ENCODE results near the gene FBXO31. TPM values are rescaled to one million over a fixed set of nuclear protein-coding genes. Genes with fewer than 3 reads are reported as not detected.

Gene FBXO31
- total and polyA plus RNA-seq, 2 donors (not counting 3 experiments of a cell fraction or from before 2014, with no cell fraction given) = 17.1 to 31.8 TPM

DNA sequence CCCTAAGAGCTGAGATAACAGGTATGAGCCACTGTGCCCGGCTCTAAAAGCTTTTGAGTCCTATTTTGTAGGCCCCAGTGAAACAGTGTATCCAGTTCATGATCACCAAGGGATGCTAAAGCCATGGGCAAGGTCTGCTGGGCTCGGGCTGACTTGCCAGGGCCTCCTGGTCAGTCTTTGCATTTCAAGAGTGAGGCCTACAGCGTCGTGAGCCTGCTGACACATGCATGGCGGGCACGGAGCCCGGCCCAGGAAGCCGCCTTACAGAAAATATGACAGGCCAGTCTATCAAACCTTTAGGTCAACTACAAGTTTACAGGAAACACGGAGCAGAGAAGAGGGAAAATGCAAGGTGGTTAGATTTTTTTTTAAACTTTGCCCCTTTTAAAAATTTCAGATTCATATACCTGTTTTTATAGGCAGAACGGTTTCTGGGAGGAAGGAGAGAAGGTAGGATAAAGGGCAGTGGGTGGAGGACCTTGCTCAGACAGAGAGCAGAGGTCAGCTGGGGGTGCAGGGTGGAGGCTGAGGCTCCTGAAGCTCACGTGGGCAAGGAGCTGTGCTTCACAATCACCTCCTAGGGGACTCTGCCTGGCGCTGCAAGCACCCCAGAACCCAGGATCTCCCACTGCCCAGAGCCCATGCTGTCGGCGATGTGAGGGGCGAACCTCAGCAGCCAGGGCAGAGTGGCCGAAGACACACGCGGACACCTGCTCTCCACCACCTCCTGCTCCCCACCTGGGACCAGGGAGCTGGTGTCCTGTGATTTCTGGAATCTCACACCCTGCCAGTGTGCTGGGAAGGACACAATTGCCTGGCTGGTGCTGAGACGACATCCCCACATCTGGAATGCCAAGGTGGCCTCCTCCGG is 87.7 kb downstream of the FBXO31 start:
- DNase-seq (ENCODE audit: low read depth, low spot score) = no peak
- Histone ChIP-seq H2AFZ (ENCODE audit: low read depth, low read length) (no peak overlapping the region), H4K20me1 (replicated peaks; ENCODE audit: control insufficient read depth, extremely low read depth, insufficient read depth, low read length) (no peaks in the 10 kb centered on the region), H3K9me1 (replicated peaks; ENCODE audit: control insufficient read depth, extremely low read depth, insufficient read depth, low read length) (no peaks in the 10 kb centered on the region), H3K9ac (replicated peaks; ENCODE audit: extremely low read depth, insufficient read depth, low read length) (no peak overlapping the region), H3K4me2 (ENCODE audit: insufficient read depth, low read length) (no peak overlapping the region), H3K79me2 (ENCODE audit: control insufficient read depth, insufficient read depth, low read length) (no peaks in the 10 kb centered on the region), H3K36me3 (ENCODE audit: control insufficient read depth in 2 of 2, extremely low read depth in 1 of 2, insufficient read depth in 2 of 2, low read length in 2 of 2) (no peaks in the 10 kb centered on the region), H3K4me1 (ENCODE audit: control insufficient read depth, extremely low read depth, insufficient read depth, low read length) (no peaks in the 10 kb centered on the region), H3K9me3 (replicated peaks; ENCODE audit: control insufficient read depth, insufficient read depth, low read length) (no peaks in the 10 kb centered on the region), H3K4me3 (replicated peaks in 1 of 3; ENCODE audit: insufficient read depth in 1 of 3, low read depth in 1 of 3, low read length in 3 of 3) (no peak overlapping the region), H3K27me3 (ENCODE audit: control insufficient read depth in 2 of 2, insufficient read depth in 2 of 2, low read length in 2 of 2) (no peaks in the 10 kb centered on the region), H3K27ac (ENCODE audit: insufficient read depth, low read depth, low read length) (no peak overlapping the region)
- ChIA-PET POLR2A (no interaction called here), CTCF (interaction anchor here (1.1 to 2.8 kb wide), 5 partner anchors 18 to 732 kb away, joined by 3 to 55 read pairs (median 6); no protein-coding TSS in a partner anchor)
- FAIRE-seq = no peak
- TF ChIP-seq MYC (IDR thresholded peaks at IDR 0.05; ENCODE audit: low read depth, low read length) = no peak
- TF ChIP-seq EZH2 (IDR thresholded peaks at IDR 0.05; ENCODE audit: borderline replicate concordance, low read depth, low read length, severe bottlenecking) = no peak
- TF ChIP-seq JUN (IDR thresholded peaks at IDR 0.05; ENCODE audit: borderline replicate concordance, insufficient read depth, insufficient read length, low read depth) = no peak
- no peak for TF ChIP-seq GATA2 (IDR thresholded peaks at IDR 0.05; ENCODE audit: insufficient read depth, insufficient read length, low read depth, low read length)
- TF ChIP-seq, protein P1, sequence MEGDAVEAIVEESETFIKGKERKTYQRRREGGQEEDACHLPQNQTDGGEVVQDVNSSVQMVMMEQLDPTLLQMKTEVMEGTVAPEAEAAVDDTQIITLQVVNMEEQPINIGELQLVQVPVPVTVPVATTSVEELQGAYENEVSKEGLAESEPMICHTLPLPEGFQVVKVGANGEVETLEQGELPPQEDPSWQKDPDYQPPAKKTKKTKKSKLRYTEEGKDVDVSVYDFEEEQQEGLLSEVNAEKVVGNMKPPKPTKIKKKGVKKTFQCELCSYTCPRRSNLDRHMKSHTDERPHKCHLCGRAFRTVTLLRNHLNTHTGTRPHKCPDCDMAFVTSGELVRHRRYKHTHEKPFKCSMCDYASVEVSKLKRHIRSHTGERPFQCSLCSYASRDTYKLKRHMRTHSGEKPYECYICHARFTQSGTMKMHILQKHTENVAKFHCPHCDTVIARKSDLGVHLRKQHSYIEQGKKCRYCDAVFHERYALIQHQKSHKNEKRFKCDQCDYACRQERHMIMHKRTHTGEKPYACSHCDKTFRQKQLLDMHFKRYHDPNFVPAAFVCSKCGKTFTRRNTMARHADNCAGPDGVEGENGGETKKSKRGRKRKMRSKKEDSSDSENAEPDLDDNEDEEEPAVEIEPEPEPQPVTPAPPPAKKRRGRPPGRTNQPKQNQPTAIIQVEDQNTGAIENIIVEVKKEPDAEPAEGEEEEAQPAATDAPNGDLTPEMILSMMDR (IDR thresholded peaks at IDR 0.05; ENCODE audit: extremely low read depth in 1 of 2, insufficient read depth in 1 of 2, low read depth in 1 of 2, low read length in 2 of 2) = no peak
- no peak for TF ChIP-seq FOS (IDR thresholded peaks at IDR 0.05; ENCODE audit: borderline replicate concordance, insufficient read depth, low read length)
- no peak for TF ChIP-seq POLR2AphosphoS5 (IDR thresholded peaks at IDR 0.05; ENCODE audit: insufficient read depth, low read depth, low read length)
- TF ChIP-seq, protein P2, sequence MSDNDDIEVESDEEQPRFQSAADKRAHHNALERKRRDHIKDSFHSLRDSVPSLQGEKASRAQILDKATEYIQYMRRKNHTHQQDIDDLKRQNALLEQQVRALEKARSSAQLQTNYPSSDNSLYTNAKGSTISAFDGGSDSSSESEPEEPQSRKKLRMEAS (IDR thresholded peaks at IDR 0.05; ENCODE audit: insufficient read depth, insufficient read length) = no peak
- TF ChIP-seq POLR2A (IDR thresholded peaks at IDR 0.05; ENCODE audit: low read depth, low read length) = no peak
- dilution Hi-C loops (cut with MboI; ENCODE audit: extremely low pct_ligation_motif_present, low sequenced_read_pairs) (no loop called here), intact Hi-C loops (cut with micrococcal nuclease) (no loop called here)
- no TSS peak for BruUV-seq (replicated peaks)

Data from endothelial cell of umbilical vein (primary cell).